Measurements from ENCODE around the gene PPCDC.
"Not testable (repeated sequence)": the region's sequence is repeated elsewhere in the genome, so short reads cannot be mapped to it uniquely, and the experiment has no call there.

Gene PPCDC

DNA sequence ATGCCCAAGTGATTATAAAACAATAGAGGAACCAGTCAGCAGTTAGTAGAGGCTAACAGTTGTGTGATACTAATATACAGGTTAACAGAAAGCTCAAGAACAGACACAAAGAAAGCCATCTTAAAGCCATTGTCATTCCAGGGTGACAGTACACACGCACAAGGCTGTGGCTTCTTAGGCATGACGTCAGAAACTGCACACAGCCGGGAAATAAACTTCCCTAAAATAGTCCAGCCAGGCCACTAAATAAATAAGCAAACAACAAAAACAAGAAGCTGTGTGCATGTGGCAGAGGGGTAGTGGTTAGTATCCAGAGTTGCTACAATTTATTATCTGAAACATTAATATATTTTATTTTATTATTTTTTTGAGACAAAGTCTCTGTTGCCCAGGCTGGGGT is 49.8 kb downstream of the PPCDC start:
- no peak for DNase-seq

DNA sequence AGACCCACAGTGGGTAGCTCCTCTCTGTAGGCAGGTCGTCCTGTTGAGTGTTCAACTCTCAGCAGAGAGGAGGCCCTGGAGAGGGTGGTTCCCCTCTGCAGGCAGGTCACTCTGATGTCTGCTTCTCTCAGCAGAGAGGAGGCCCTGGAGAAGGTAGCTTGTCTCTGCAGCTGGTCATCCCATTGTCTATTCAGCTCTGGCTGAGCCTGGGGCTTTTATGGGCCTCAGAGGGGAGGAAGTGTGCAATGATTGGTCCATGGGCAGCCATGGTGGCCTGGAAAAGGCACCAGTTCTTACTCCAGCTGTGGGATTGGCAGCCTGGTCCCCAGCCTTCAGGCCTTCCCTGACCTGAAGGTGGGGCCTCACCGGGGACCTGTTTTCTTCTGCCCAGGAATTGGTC is 52.9 kb downstream of the PPCDC start:
- DNase-seq, result no peak

DNA sequence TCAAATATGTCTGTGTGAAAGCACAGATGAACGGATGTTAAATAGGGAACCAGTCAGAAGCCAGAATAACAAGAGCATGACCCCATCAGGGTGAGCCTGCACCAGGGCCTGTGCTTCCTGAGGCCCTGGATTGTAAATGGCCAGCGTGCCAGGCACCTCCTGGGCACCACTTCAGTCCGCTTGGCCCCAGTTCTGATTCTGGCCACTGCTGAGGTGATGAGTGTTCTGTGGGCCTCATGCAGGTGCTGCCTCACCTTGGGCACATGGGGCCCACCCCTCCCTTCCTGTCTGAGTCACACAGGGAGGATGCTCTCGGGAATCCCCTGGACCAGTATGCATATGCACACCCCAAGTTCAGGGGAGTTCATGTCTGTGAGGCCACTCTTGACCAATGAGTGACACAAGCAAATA is 54.2 kb downstream of the PPCDC start:
- not testable (repeated sequence) for DNase-seq

GRCh38 chr15:75081150-75081549 is 57.8 kb downstream of the PPCDC start:
- no peak for DNase-seq

DNA sequence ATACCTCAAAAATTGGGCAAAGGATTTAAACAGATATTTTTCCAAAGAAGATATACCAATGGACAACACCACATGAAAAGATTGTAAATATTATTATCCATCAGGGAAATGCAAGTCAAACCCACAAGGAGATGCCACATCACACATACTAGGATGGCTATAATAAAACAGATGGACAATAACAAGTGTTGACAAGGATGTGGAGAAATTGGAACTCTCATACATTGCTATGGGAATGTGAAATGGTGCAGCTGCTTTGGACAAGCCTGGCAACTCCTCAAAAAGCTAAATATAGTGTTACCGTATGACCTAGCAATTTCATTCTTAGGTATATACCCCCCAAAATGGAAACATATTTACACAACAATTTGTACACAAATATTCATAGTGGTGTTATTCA is 59.3 kb downstream of the PPCDC start:
- no peak for DNase-seq

DNA sequence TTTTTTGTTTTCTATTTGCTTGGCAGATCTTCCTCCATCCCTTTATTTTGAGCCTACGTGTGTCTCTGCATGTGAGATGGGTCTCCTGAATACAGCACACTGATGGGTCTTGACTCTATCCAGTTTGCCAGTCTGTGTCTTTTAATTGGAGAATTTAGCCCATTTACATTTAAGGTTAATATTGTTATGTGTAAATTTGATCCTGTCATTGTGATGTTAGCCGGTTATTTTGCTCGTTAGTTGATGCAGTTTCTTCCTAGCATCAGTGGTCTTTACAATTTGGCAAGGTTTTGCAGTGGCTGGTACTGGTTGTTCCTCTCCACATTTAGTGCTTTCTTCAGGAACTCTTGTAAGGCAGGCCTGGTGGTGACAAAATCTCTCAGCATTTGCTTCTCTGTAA is 62.3 kb downstream of the PPCDC start:
- DNase-seq, result not testable (repeated sequence)

GRCh38 chr15:75089456-75090387 is 66.3 kb downstream of the PPCDC start:
- DNase-seq, result no peak

DNA sequence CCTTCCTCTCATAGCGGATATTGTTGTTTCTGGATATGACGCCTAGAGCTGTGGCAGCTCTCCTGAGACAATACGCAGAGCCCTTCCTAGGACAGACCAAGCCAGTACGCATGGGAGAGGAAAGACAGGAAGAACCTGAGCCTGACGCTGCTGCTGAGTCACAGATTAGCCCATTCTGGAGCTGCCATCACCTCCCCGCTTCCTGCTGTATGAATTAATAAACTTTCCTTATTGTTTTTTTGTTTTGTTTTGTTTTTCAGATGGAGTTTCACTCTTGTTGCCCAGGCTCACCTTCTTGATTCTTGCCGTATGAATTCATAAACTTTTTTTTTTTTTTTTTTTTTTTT is 67.0 kb downstream of the PPCDC start:
- DNase-seq, result no peak

GRCh38 chr15:75091814-75092213 is 68.4 kb downstream of the PPCDC start:
- no peak for DNase-seq

GRCh38 chr15:75094961-75095478 is 71.6 kb downstream of the PPCDC start:
- DNase-seq, result not testable (repeated sequence)

GRCh38 chr15:75095594-75095993 is 72.2 kb downstream of the PPCDC start:
- DNase-seq, result no peak

GRCh38 chr15:75097939-75098338 is 74.5 kb downstream of the PPCDC start:
- DNase-seq, result no peak

GRCh38 chr15:75098404-75098803 is 75.0 kb downstream of the PPCDC start:
- DNase-seq, result no peak
